Astrocyte of the spinal cord (primary cell): ENCODE data around the gene WWOX.

Source experiments
- DNase-seq: peaks from one replicate; pipeline ENCODE4 v3.0.0; 2011; ENCODE audit warnings: low read depth, low spot score
- H3K4me3 ChIP-seq: 2 replicates; pipeline ENCODE4 v1.5.1; 2011; ENCODE audit warnings: low read depth, mild to moderate bottlenecking, low read length, moderate library complexity
- in situ Hi-C: cut with HindIII; loops from 2 replicates; pipeline ENCODE4 v1.10.0; 2017; ENCODE audit warnings: low sequenced_read_pairs
- TF ChIP-seq, protein P1 (sequence below): IDR thresholded peaks from 2 replicates; pipeline ENCODE4 v1.5.1; 2012; ENCODE audit warnings: low read depth, mild to moderate bottlenecking, low read length, inconsistent platforms

The WWOX gene

DNA sequence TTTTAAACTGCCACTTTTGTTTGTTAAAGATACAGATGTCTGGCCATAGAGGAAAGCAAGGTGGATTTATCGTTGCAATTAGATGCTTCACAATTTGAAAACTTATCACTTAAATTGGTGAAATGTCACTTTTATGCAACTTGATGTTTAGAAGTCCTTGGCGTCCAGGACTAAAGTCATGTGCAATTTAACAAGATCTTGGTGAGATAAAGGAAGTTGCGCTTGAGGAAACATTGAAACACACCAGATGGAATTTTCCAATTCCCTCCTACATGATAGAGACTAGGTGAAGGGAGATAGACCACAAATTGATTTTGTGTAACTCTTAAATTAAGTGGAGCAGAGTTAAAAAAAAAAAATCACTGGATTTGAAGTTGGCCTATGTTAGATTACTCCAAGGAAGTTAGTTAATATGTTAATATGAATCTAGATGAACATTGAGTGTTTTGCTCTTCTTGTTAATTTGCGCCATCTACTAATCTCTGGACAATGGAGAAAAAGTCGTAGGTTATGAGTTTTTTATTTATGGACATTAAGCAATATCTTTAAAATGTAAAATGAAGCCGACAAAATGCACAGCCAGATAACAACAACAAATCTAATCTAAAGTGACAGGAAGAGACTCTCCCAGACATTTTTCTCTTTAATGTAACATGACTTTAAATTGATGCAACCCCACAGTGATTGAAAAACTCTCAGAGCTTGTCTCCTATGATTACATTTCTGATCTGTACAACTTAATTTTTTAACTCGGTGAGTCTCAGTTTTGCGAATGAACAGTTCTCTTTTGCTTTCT is 119.6 kb downstream of the WWOX start:
- DNase-seq, result no peak
- TF ChIP-seq, protein P1, sequence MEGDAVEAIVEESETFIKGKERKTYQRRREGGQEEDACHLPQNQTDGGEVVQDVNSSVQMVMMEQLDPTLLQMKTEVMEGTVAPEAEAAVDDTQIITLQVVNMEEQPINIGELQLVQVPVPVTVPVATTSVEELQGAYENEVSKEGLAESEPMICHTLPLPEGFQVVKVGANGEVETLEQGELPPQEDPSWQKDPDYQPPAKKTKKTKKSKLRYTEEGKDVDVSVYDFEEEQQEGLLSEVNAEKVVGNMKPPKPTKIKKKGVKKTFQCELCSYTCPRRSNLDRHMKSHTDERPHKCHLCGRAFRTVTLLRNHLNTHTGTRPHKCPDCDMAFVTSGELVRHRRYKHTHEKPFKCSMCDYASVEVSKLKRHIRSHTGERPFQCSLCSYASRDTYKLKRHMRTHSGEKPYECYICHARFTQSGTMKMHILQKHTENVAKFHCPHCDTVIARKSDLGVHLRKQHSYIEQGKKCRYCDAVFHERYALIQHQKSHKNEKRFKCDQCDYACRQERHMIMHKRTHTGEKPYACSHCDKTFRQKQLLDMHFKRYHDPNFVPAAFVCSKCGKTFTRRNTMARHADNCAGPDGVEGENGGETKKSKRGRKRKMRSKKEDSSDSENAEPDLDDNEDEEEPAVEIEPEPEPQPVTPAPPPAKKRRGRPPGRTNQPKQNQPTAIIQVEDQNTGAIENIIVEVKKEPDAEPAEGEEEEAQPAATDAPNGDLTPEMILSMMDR, result no peak
- in situ Hi-C loops, result no loop called here
- no peak overlapping the region for H3K4me3 ChIP-seq

- no peak for DNase-seq
- TF ChIP-seq, protein P1, result no peak
- in situ Hi-C loops, result no loop called here
Observed at GRCh38 chr16:78220571-78220970, 121.1 kb downstream of the WWOX start.

GRCh38 chr16:78221892-78222291 is 122.4 kb downstream of the WWOX start:
- H3K4me3 ChIP-seq, result no peak overlapping the region
- in situ Hi-C loops, result no loop called here
- no peak for DNase-seq
- TF ChIP-seq, protein P1, result no peak

More at GRCh38 chr16:78220571-78220970, 121.1 kb downstream of the WWOX start:
- no peak overlapping the region for H3K4me3 ChIP-seq

- H3K4me3 ChIP-seq, result no peak overlapping the region
- in situ Hi-C loops, result no loop called here
- no peak for DNase-seq
- TF ChIP-seq, protein P1, result no peak
Observed at GRCh38 chr16:78224342-78224741, 124.9 kb downstream of the WWOX start.

DNA sequence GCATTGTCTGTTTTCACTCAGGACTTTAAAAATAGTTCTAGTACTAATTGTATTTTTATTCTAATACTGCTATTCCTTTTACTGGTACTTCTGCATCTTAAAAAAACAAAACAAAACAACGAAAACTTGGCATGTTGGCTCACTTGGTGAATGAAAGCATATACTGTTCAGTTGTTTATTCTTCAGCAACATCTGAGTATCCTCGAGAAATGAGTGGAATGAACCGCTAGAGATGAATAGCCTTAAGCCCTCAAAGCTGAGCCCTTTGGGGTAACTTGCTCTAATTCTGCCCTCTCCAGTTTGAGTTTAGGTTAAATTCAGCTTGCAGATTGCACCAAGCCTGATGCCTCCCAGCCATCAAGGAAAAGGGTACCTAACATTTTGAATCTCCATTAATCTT is 126.5 kb downstream of the WWOX start:
- H3K4me3 ChIP-seq, result no peak overlapping the region
- in situ Hi-C loops, result no loop called here
- no peak for DNase-seq
- TF ChIP-seq, protein P1, result no peak

- in situ Hi-C loops, result no loop called here
- DNase-seq, result no peak
- no peak overlapping the region for H3K4me3 ChIP-seq
- TF ChIP-seq, protein P1, result no peak
Observed at GRCh38 chr16:78227855-78228254, 128.4 kb downstream of the WWOX start.

- no peak overlapping the region for H3K4me3 ChIP-seq
- TF ChIP-seq, protein P1, result no peak
- no peak for DNase-seq
- in situ Hi-C loops, result no loop called here
Observed at GRCh38 chr16:78228704-78229103, 129.2 kb downstream of the WWOX start.
